ENCODE data around the gene ZNF414. TPM values are rescaled to one million over a fixed set of nuclear protein-coding genes. Genes with fewer than 3 reads are reported as not detected.

ZNF414 gene
- polyA plus RNA-seq, 1 donor from 2014 or later, result 3.4 TPM

GRCh38 chr19:8463365-8463764 lies 50.6 kb downstream of the ZNF414 start:
- H3K9me2 ChIP-seq (ENCODE audit: insufficient read depth, low read length), result no peaks in the 10 kb centered on the region
- peaks cover 86% of the 10 kb centered on the region for H3K79me2 ChIP-seq (replicated peaks; ENCODE audit: insufficient read depth, low read length)
- H3F3A ChIP-seq (ENCODE audit: insufficient read depth, low read length, poor library complexity, severe bottlenecking), result no peaks in the 10 kb centered on the region
- H3K27ac ChIP-seq (ENCODE audit: low read length), result no peak overlapping the region
- no peaks in the 10 kb centered on the region for H3K27me3 ChIP-seq (ENCODE audit: insufficient read depth, low read depth, low read length)
- H2AFZ ChIP-seq (ENCODE audit: low read depth, low read length), result no peak overlapping the region
- H3K4me3 ChIP-seq (ENCODE audit: low read length), result no peak overlapping the region
- no peak overlapping the region for H3K4me2 ChIP-seq (ENCODE audit: low read length)
- H4K20me1 ChIP-seq (ENCODE audit: insufficient read depth), result peaks cover 32% of the 10 kb centered on the region
- TF ChIP-seq MXI1 (conservative IDR thresholded peaks at IDR 0.05; ENCODE audit: poor library complexity, severe bottlenecking) (no peak), RAD21 (conservative IDR thresholded peaks at IDR 0.05) (no peak), POLR2AphosphoS5 (IDR thresholded peaks at IDR 0.05) (no peak), CTCF (IDR thresholded peaks at IDR 0.05; ENCODE audit: poor library complexity, severe bottlenecking) (no peak), TAF1 (IDR thresholded peaks at IDR 0.05; ENCODE audit: low read depth) (no peak), EP300 (conservative IDR thresholded peaks at IDR 0.05; ENCODE audit: poor library complexity, severe bottlenecking) (no peak), EZH2 (IDR thresholded peaks at IDR 0.05; ENCODE audit: borderline replicate concordance, insufficient read depth, low read length, poor library complexity, severe bottlenecking) (no peak), REST (IDR thresholded peaks at IDR 0.05; ENCODE audit: borderline replicate concordance) (no peak), SMC3 (conservative IDR thresholded peaks at IDR 0.05; ENCODE audit: poor library complexity) (no peak)
- no peak overlapping the region for H3K9ac ChIP-seq (ENCODE audit: low read length)
- no peaks in the 10 kb centered on the region for H3K9me3 ChIP-seq (ENCODE audit: low read length)
- peaks cover 8% of the 10 kb centered on the region for H3K36me3 ChIP-seq (ENCODE audit: insufficient read depth, low read length)

DNA sequence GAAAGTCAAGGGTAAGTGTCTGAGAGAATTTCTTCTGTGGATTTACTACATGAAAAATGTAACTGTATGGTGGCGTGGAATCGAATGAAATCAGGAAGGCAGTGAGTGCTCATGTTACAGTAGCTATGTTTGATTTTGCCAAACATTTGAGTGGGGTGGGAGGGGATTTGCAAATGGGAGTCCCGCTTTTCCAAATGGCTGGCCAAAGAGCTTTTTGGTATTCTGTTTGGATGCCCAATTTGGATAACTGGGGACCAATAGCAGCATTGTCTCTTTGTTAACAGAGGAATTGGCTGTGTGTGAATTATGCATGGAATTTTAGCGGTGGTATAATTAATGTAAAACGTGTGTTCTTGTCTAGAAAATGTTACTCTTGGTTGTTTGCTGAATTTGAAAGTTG lies 51.4 kb downstream of the ZNF414 start:
- H3K9me2 ChIP-seq (ENCODE audit: insufficient read depth, low read length), result no peaks in the 10 kb centered on the region
- no peaks in the 10 kb centered on the region for H3K27me3 ChIP-seq (ENCODE audit: insufficient read depth, low read depth, low read length)
- peaks cover 6% of the 10 kb centered on the region for H3K36me3 ChIP-seq (ENCODE audit: insufficient read depth, low read length)
- peaks cover 90% of the 10 kb centered on the region for H3K79me2 ChIP-seq (replicated peaks; ENCODE audit: insufficient read depth, low read length)
- H3K9me3 ChIP-seq (ENCODE audit: low read length), result no peaks in the 10 kb centered on the region
- no peaks in the 10 kb centered on the region for H3F3A ChIP-seq (ENCODE audit: insufficient read depth, low read length, poor library complexity, severe bottlenecking)
- H3K9ac ChIP-seq (ENCODE audit: low read length), result no peak overlapping the region
- no peak overlapping the region for H3K27ac ChIP-seq (ENCODE audit: low read length)
- no peak overlapping the region for H3K4me2 ChIP-seq (ENCODE audit: low read length)
- no peak overlapping the region for H2AFZ ChIP-seq (ENCODE audit: low read depth, low read length)
- H3K4me3 ChIP-seq (ENCODE audit: low read length), result no peak overlapping the region
- TF ChIP-seq MXI1 (conservative IDR thresholded peaks at IDR 0.05; ENCODE audit: poor library complexity, severe bottlenecking) (no peak), EP300 (conservative IDR thresholded peaks at IDR 0.05; ENCODE audit: poor library complexity, severe bottlenecking) (no peak), RAD21 (conservative IDR thresholded peaks at IDR 0.05) (no peak), POLR2AphosphoS5 (IDR thresholded peaks at IDR 0.05) (no peak), SMC3 (conservative IDR thresholded peaks at IDR 0.05; ENCODE audit: poor library complexity) (no peak), CTCF (IDR thresholded peaks at IDR 0.05; ENCODE audit: poor library complexity, severe bottlenecking) (no peak), TAF1 (IDR thresholded peaks at IDR 0.05; ENCODE audit: low read depth) (no peak), EZH2 (IDR thresholded peaks at IDR 0.05; ENCODE audit: borderline replicate concordance, insufficient read depth, low read length, poor library complexity, severe bottlenecking) (no peak), REST (IDR thresholded peaks at IDR 0.05; ENCODE audit: borderline replicate concordance) (no peak)
- H4K20me1 ChIP-seq (ENCODE audit: insufficient read depth), result peaks cover 40% of the 10 kb centered on the region
